Peyer's patch (tissue), 4 donors: ENCODE results near the gene EMID1. TPM values are rescaled to one million over a fixed set of nuclear protein-coding genes. Genes with fewer than 3 reads are reported as not detected.

ENCODE experiments used
- DNase-seq, 3 donors: peaks; one replicate each; pipeline ENCODE4 v3.0.0-alpha.2; 2017 to 2019
- H3K27ac ChIP-seq, 4 donors: fragments of 200-600 bp; sonication (generic); one replicate each; pipeline ENCODE4 v1.5.1; 2016 to 2019
- H3K27me3 ChIP-seq, 2 donors: fragments of 200-600 bp; sonication (generic); one replicate each; pipeline ENCODE4 v1.5.1; 2019
- H3K36me3 ChIP-seq, 3 donors: fragments of 200-600 bp; sonication (generic); one replicate each; pipeline ENCODE4 v1.5.1; 2016 to 2019
- H3K4me1 ChIP-seq, 4 donors: fragments of 200-600 bp; sonication (generic); one replicate each; pipeline ENCODE4 v1.5.1; 2016 to 2019
- H3K4me3 ChIP-seq, 4 donors: fragments of 200-600 bp; sonication (generic); 1 replicate in 3 of 4; 2 replicates in 1 of 4; pipeline ENCODE4 v1.5.1; 2016 to 2019; ENCODE audit warnings: mild to moderate bottlenecking in 1 of 4
- H3K9me3 ChIP-seq, 4 donors: fragments of 200-600 bp; sonication (generic); one replicate each; pipeline ENCODE4 v1.5.1; 2016 to 2019; ENCODE audit warnings: mild to moderate bottlenecking in 1 of 4
- POLR2A ChIP-seq, 2 donors: fragments of 450-650 bp; IDR thresholded peaks; one replicate each; pipeline ENCODE4 v1.5.1; 2017; ENCODE audit warnings: antibody characterized with exemption in 2 of 2, mild to moderate bottlenecking in 2 of 2, moderate library complexity in 2 of 2
- total RNA-seq, 4 donors: library from RNA; depleted of rRNA; stranded (reverse); fragments of >200 nt; gene quantifications; one replicate each; pipeline ENCODE4 v1.1.0, GENCODE V29; 2016
- TF ChIP-seq, protein P1 (sequence below), 6 experiments: fragments of 450-650 bp in 4 of 6; fragments of 200-600 bp in 2 of 6; sonication (generic) in 1 of 6; IDR thresholded peaks; one replicate each; pipeline ENCODE4 v1.5.1; 2017 to 2019; ENCODE audit warnings: antibody characterized with exemption in 6 of 6, mild to moderate bottlenecking in 3 of 6, moderate library complexity in 1 of 6

Gene EMID1
- total RNA-seq, 4 donors from 2014 or later: 1.9 to 7.1 (median 4.2) TPM

GRCh38 chr22:29302681-29303465, 97.2 kb downstream of the EMID1 start:
- Histone ChIP-seq H3K4me3 (no peak overlapping the region), H3K36me3 (peaks cover 0 to 33% (median 2%) of the 10 kb centered on the region in 3 donors), H3K27ac (peak overlapping the region in 2 of 4 donors; percentile 65 to 76), H3K27me3 (no peaks in the 10 kb centered on the region), H3K4me1 (peaks cover 0 to 31% (median 12%) of the 10 kb centered on the region in 4 donors), H3K9me3 (no peaks in the 10 kb centered on the region)
- no peak for TF ChIP-seq POLR2A (IDR thresholded peaks at IDR 0.05)
- TF ChIP-seq, protein P1, sequence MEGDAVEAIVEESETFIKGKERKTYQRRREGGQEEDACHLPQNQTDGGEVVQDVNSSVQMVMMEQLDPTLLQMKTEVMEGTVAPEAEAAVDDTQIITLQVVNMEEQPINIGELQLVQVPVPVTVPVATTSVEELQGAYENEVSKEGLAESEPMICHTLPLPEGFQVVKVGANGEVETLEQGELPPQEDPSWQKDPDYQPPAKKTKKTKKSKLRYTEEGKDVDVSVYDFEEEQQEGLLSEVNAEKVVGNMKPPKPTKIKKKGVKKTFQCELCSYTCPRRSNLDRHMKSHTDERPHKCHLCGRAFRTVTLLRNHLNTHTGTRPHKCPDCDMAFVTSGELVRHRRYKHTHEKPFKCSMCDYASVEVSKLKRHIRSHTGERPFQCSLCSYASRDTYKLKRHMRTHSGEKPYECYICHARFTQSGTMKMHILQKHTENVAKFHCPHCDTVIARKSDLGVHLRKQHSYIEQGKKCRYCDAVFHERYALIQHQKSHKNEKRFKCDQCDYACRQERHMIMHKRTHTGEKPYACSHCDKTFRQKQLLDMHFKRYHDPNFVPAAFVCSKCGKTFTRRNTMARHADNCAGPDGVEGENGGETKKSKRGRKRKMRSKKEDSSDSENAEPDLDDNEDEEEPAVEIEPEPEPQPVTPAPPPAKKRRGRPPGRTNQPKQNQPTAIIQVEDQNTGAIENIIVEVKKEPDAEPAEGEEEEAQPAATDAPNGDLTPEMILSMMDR (IDR thresholded peaks at IDR 0.05): no peak
- peak in 2 of 3 donors; percentile 73 to 81 for DNase-seq

GRCh38 chr22:29305836-29306174, 100.1 kb downstream of the EMID1 start:
- TF ChIP-seq, protein P1 (IDR thresholded peaks at IDR 0.05): no peak
- TF ChIP-seq POLR2A (IDR thresholded peaks at IDR 0.05): no peak
- H3K4me1 ChIP-seq: peaks cover 8 to 60% (median 21%) of the 10 kb centered on the region in 4 donors
- H3K4me3 ChIP-seq: peak overlapping the region in 3 of 4 donors; percentile 60 to 86 (median 85)
- peaks cover 0 to 4% (median 0%) of the 10 kb centered on the region in 3 donors for H3K36me3 ChIP-seq
- DNase-seq: no peak
- peak overlapping the region in 2 of 4 donors; percentile 86 to 90 for H3K27ac ChIP-seq
- H3K9me3 ChIP-seq: no peaks in the 10 kb centered on the region
- no peaks in the 10 kb centered on the region for H3K27me3 ChIP-seq

DNA sequence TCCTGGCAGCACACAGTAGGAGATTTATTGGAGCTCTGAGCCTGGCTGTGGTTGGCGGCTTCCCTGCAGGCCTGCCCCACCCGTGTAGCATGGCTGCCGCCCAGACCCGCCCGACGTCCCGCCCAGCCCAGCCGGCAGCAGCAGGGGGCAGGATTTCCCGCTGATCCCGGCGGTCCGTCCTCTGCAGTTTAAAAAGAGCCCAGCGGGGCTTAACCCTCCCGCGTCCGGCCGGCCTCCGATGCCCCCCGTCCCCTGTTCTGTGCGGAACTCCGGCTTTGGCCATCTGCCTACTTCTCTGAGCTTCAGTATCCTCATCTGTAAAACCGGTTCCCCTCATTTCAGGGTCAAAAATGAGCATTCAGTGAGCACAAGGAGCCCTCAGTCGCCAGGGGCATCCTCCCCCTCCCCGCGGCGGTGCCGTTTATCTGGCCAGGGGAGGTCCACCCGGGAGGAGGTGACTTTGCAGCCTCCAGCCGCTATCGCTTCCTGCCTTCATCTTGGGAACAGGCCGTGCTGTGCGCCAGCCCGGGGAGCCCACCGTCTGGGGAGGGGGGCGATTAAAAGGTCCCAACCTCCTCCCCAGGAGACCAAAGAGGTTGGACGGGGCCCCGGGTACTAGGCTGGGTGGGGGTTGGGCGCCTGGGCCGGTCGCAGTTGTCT, 100.6 kb downstream of the EMID1 start, which contains the start of gene GAS2L1:
TSS of gene GAS2L1 (plus strand) at position 476 of the 660 bp plus-strand sequence. CDS start 1,456 bp downstream, outside the sequence.
- Histone ChIP-seq H3K27ac (peak within 1 kb of the TSS; percentile 75 to 90 (median 84)), H3K27me3 (no peaks in the 10 kb centered on the region), H3K9me3 (no peaks in the 10 kb centered on the region), H3K4me3 (peak within 1 kb of the TSS; percentile 60 to 86 (median 82)), H3K36me3 (peaks cover 0 to under 1% (median 0%) of the 10 kb centered on the region in 3 donors), H3K4me1 (peaks cover 8 to 60% (median 25%) of the 10 kb centered on the region in 4 donors)
- no peak for TF ChIP-seq POLR2A (IDR thresholded peaks at IDR 0.05)
- TF ChIP-seq, protein P1 (IDR thresholded peaks at IDR 0.05): peak in 5 of 6 experiments; percentile 8 to 71 (median 68)
- DNase-seq: peak; percentile 37 to 91 (median 85)

- H3K9me3 ChIP-seq: no peaks in the 10 kb centered on the region
- TF ChIP-seq, protein P1 (IDR thresholded peaks at IDR 0.05): peak in 2 of 6 experiments; percentile 5 to 10
- TF ChIP-seq POLR2A (IDR thresholded peaks at IDR 0.05): peak; percentile 25 to 29
- peak overlapping the region; percentile 75 to 90 (median 84) for H3K27ac ChIP-seq
- peaks cover 8 to 60% (median 25%) of the 10 kb centered on the region in 4 donors for H3K4me1 ChIP-seq
- peak overlapping the region; percentile 60 to 86 (median 82) for H3K4me3 ChIP-seq
- H3K27me3 ChIP-seq: no peaks in the 10 kb centered on the region
- no peaks in the 10 kb centered on the region for H3K36me3 ChIP-seq
- DNase-seq: peak; percentile 37 to 90 (median 85)
These were observed 101.3 kb downstream of the EMID1 start for GRCh38 chr22:29306835-29307595.

DNA sequence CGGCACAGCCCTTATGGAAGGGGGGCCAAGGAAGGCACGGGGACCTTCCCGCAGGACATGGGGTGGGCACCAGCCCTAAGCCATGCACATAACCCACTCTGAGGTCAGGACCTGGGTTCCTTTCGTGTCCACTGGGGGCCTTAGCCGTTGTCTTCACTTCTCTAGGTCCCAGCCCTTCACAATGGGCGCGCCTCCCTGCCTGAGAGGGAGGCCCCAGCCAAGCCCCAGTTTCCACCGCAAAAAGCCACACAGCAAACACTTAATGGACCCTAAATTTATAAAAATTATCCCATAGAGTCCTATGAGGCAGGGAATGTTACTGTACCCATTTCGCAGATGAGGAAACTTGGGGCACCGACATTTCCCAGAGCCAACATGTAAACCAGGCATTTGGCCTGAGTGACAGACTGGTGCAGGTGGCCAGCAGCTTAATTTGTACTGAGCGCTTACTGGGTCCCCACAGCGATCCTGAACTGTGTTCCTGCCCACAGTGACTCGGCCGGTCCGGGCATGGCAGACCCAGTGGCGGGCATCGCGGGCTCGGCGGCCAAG, 102.0 kb downstream of the EMID1 start:
- Histone ChIP-seq H3K9me3 (no peaks in the 10 kb centered on the region), H3K4me1 (peaks cover 8 to 56% (median 25%) of the 10 kb centered on the region in 4 donors)
- DNase-seq: peak in 1 of 3 donors; percentile 46

More for the DNA sequence above, 102.0 kb downstream of the EMID1 start:
- H3K27ac ChIP-seq: peak overlapping the region; percentile 75 to 90 (median 84)
- no peaks in the 10 kb centered on the region for H3K27me3 ChIP-seq
- TF ChIP-seq, protein P1 (IDR thresholded peaks at IDR 0.05): no peak
- no peak for TF ChIP-seq POLR2A (IDR thresholded peaks at IDR 0.05)
- no peaks in the 10 kb centered on the region for H3K36me3 ChIP-seq
- H3K4me3 ChIP-seq: peak overlapping the region; percentile 60 to 86 (median 82)
